Colonic mucosa (tissue), 4 donors: Measurements from ENCODE around the gene GPBP1L1. TPM values are rescaled to one million over a fixed set of nuclear protein-coding genes. Genes with fewer than 3 reads are reported as not detected.
"Not testable (repeated sequence)": the region's sequence is repeated elsewhere in the genome, so short reads cannot be mapped to it uniquely, and the experiment has no call there.

ENCODE experiments used
- DNase-seq: peaks from one replicate; pipeline ENCODE4 v3.0.0-alpha.2; 2020
- H3K27ac ChIP-seq: fragments of 200-600 bp; one replicate; pipeline ENCODE4 v1.8.0; 2021
- H3K27me3 ChIP-seq: fragments of 200-600 bp; one replicate; pipeline ENCODE4 v1.8.0; 2021
- H3K36me3 ChIP-seq: fragments of 200-600 bp; one replicate; pipeline ENCODE4 v1.8.0; 2021
- H3K4me1 ChIP-seq: fragments of 200-600 bp; one replicate; pipeline ENCODE4 v1.8.0; 2021; ENCODE audit warnings: mild to moderate bottlenecking
- H3K4me3 ChIP-seq: fragments of 200-600 bp; one replicate; pipeline ENCODE4 v1.8.0; 2021
- H3K9ac ChIP-seq, 2 donors: one replicate each; pipeline ENCODE4 v1.7.0; 2013; ENCODE audit warnings: control low read depth in 2 of 2, low read depth in 2 of 2, low read length in 2 of 2
- H3K9me3 ChIP-seq: fragments of 200-600 bp; one replicate; pipeline ENCODE4 v1.8.0; 2021
- intact Hi-C: fragments of 100-400 bp; cut with DNase I; formaldehyde crosslinking; loops from one replicate; pipeline ENCODE4 v1.14.1; 2022
- total RNA-seq, 2 donors: library from RNA; stranded (reverse); fragmentation: NEBNext Ultra II Directional in 1 of 2; extraction: Animal tissue kit (Norgen Biotek cat#: 25700) in 1 of 2; gene quantifications; one replicate each; pipeline ENCODE4 v1.2.1, GENCODE V29; 2021
- TF ChIP-seq, protein P1 (sequence below): fragments of 200-600 bp; IDR thresholded peaks from one replicate; pipeline ENCODE4 v1.8.0; 2022; ENCODE audit warnings: antibody characterized with exemption, mild to moderate bottlenecking
- donor health status: healthy.
- donor health status: DM: no; HTN: no; CAD: no.
- donor health status: DM: no; HTN: no; CAD: no.

The GPBP1L1 gene, protein sequence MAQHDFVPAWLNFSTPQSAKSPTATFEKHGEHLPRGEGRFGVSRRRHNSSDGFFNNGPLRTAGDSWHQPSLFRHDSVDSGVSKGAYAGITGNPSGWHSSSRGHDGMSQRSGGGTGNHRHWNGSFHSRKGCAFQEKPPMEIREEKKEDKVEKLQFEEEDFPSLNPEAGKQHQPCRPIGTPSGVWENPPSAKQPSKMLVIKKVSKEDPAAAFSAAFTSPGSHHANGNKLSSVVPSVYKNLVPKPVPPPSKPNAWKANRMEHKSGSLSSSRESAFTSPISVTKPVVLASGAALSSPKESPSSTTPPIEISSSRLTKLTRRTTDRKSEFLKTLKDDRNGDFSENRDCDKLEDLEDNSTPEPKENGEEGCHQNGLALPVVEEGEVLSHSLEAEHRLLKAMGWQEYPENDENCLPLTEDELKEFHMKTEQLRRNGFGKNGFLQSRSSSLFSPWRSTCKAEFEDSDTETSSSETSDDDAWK
- total RNA-seq: 100 to 1,000 TPM; 157 to 214 TPM

DNA sequence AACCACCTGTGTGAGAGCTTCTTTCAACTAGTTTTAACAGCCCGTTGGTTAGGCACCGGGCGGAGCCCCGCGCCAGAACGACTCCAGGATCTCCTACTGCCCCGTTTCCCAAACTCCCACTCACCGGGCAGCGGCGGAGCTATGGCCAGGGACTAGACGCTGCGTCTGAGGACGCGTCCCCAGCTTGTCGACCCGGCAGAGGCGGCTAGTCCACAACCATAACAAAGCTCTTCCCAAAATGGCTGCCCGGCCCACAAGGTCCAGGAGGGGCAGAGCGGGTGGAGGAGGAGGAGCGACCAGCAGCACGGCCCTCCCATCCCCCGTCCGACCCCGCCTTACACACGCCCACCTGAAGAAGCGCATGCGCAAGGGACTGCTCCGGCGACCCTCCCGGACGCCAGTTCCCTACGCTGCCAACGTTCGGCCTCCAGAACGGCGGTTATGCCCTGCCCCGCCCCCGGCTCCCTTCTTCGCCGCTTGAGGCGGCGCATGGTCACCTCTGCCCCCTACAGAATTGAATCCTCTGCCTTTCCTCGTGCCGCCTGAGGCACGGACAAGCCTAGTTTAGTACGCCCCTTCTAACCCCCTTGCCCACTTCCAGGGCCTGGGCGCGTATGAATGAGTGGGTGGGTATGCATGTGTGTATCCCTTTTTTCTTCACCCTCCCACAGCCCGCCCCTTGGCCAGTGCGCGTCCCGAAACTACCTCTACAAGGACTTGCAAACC, at the start of gene GPBP1L1:
TSS of gene GPBP1L1 (minus strand) at position 246 of the 726 bp plus-strand sequence. CDS start 27,446 bp downstream, outside the sequence.
- H3K4me1 ChIP-seq: peaks cover 12% of the 10 kb centered on the region
- intact Hi-C loops: no loop called here
- H3K36me3 ChIP-seq: no peaks in the 10 kb centered on the region
- peak within 1 kb of the TSS; percentile 91 for H3K4me3 ChIP-seq
- no peaks in the 10 kb centered on the region for H3K9me3 ChIP-seq
- TF ChIP-seq, protein P1, sequence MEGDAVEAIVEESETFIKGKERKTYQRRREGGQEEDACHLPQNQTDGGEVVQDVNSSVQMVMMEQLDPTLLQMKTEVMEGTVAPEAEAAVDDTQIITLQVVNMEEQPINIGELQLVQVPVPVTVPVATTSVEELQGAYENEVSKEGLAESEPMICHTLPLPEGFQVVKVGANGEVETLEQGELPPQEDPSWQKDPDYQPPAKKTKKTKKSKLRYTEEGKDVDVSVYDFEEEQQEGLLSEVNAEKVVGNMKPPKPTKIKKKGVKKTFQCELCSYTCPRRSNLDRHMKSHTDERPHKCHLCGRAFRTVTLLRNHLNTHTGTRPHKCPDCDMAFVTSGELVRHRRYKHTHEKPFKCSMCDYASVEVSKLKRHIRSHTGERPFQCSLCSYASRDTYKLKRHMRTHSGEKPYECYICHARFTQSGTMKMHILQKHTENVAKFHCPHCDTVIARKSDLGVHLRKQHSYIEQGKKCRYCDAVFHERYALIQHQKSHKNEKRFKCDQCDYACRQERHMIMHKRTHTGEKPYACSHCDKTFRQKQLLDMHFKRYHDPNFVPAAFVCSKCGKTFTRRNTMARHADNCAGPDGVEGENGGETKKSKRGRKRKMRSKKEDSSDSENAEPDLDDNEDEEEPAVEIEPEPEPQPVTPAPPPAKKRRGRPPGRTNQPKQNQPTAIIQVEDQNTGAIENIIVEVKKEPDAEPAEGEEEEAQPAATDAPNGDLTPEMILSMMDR: no peak
- H3K27me3 ChIP-seq: no peaks in the 10 kb centered on the region
- peak within 1 kb of the TSS; percentile 93 to 100 for H3K9ac ChIP-seq
- peak; percentile 99 for DNase-seq
- H3K27ac ChIP-seq: peak within 1 kb of the TSS; percentile 99

DNA sequence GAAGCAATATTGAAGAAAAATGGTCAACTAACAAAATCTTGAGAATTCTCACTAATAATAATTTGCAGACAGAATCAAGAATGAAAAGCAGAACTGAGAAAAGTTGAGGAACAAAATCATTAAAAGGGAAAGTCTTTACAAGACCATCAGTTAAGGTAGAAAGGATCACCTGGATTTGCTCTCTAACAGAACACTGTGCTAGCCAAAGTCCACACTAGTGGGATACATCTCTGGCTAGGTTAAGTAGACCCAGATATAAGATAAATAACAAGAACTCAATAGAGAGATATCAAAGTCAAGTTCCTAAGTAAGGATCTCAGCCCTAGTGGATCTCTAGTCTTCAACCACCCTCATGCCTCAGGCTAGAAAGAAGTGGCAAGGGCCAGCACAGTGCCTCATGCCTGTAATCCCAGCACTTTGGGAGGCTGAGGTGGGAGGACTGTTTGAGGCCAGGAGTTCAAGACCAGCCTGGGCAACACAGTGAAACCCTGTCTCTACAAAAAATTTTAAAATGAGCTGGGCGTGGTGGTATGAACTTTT, 44.5 kb upstream of the GPBP1L1 start:
- DNase-seq: no peak
- Histone ChIP-seq H3K36me3 (no peaks in the 10 kb centered on the region), H3K9me3 (no peaks in the 10 kb centered on the region), H3K9ac (no peak overlapping the region), H3K27ac (no peak overlapping the region), H3K27me3 (no peaks in the 10 kb centered on the region), H3K4me3 (no peak overlapping the region), H3K4me1 (no peaks in the 10 kb centered on the region)
- TF ChIP-seq, protein P1: no peak
- intact Hi-C loops: no loop called here

DNA sequence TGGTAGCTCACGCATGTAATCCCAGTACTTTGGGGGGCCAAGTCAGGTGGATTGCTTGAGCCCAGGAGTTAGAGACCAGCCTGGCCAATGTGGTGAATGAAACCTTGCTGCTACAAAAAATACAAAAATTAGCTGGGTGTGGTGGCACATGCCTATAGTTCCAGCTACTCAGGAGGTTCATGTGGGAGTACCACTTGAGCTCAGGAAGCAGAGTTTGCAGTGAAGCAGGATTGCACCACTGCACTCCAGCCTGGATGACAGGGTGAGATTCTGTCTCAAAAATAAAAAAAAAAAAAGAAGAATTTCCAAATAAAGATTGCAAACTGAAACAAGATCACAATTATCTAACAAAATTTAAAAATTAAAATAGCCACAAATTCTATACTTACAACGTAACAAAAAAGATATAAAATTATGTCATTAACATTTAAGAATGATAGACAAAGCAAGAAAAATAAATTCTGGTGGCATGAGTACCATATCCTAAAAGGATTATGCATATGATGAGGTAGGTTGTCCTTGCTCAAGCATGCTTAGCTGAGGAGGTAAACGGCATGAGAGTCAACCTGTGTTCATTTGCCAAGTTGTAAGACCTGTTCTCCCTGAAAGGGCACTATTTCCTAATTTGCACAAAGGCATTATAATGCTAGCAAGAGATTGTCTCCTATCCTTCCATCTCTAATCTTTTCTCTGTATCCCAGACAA, 43.9 kb upstream of the GPBP1L1 start:
- TF ChIP-seq, protein P1: no peak
- Histone ChIP-seq H3K36me3 (no peaks in the 10 kb centered on the region), H3K27me3 (no peaks in the 10 kb centered on the region), H3K9me3 (no peaks in the 10 kb centered on the region), H3K27ac (no peak overlapping the region), H3K9ac (no peak overlapping the region), H3K4me3 (no peak overlapping the region), H3K4me1 (no peaks in the 10 kb centered on the region)
- intact Hi-C loops: no loop called here
- DNase-seq: no peak

DNA sequence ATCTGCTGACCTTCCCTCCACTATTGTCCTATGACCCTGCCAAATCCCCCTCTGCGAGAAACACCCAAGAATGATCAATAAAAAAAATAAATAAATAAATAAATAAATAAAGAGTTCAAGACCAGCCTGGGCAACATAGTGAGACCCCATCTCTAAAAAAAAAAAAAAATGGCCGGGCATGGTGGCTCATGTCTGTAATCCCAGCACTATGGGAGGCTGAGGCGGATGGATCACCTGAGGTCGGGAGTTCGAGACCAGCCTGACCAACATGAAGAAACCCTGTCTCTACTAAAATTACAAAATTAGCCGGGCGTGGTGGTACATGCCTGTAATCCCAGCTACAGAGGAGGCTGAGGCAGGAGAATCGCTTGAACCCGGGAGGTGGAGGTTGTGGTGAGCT, 39.7 kb upstream of the GPBP1L1 start:
- H3K9ac ChIP-seq, H3K36me3 ChIP-seq, H3K4me1 ChIP-seq, intact Hi-C loops, H3K27me3 ChIP-seq, H3K27ac ChIP-seq, H3K4me3 ChIP-seq, H3K9me3 ChIP-seq, DNase-seq: not testable (repeated sequence)

DNA sequence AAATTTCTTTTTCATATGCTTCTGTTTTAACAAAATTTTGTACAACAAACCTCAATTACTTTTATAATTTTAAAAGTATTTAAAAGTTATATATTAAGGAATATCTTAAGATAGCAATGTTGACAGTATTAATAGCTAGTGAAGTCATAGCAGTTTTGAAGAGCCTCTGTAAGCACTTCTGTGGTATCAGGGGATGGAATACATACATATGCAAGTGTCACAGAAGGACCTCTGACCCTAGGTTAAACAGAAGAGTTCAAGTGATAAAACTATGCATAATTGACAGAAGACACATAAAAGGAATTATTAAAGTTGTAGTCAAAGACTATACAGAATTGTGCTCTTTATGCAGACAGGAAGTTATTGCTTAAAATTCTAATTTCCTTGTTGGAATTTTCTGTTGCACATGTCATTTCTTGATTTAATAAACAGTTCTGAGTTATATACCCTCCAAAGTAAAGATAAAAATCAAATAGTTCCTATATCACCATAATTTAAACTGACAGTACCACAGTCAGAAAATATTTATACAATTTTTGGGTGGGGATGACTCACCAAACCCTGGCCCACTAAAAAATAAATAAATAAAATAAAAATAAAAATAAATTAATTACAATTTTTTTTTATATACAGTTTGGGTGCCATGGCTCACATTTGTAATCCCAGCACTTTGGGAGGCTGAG, 37.1 kb upstream of the GPBP1L1 start:
- peaks cover 5% of the 10 kb centered on the region for H3K36me3 ChIP-seq
- no peak overlapping the region for H3K4me3 ChIP-seq
- no peaks in the 10 kb centered on the region for H3K4me1 ChIP-seq
- no peaks in the 10 kb centered on the region for H3K27me3 ChIP-seq
- H3K27ac ChIP-seq: no peak overlapping the region
- TF ChIP-seq, protein P1: no peak
- no peak overlapping the region for H3K9ac ChIP-seq
- no peak for DNase-seq
- no peaks in the 10 kb centered on the region for H3K9me3 ChIP-seq
- intact Hi-C loops: no loop called here
